D721Med (cell line): ENCODE data around the gene MAPK1IP1L.

Experiments used
- DNase-seq: peaks from one replicate; pipeline ENCODE4 v3.0.0; 2011; ENCODE audit warnings: low spot score; ENCODE audit not compliant: insufficient read length
- FAIRE-seq: peaks from 2 replicates; lab custom pipeline; 2011; peaks lifted over from hg19 to GRCh38; lab: Jason Lieb, UNC
- TF ChIP-seq, protein P1 (sequence below): IDR thresholded peaks from 2 replicates; pipeline ENCODE4 v1.5.1; 2012; ENCODE audit warnings: mild to moderate bottlenecking, control low read depth; ENCODE audit not compliant: insufficient read depth; ENCODE audit errors: missing control alignments

Gene MAPK1IP1L

DNA sequence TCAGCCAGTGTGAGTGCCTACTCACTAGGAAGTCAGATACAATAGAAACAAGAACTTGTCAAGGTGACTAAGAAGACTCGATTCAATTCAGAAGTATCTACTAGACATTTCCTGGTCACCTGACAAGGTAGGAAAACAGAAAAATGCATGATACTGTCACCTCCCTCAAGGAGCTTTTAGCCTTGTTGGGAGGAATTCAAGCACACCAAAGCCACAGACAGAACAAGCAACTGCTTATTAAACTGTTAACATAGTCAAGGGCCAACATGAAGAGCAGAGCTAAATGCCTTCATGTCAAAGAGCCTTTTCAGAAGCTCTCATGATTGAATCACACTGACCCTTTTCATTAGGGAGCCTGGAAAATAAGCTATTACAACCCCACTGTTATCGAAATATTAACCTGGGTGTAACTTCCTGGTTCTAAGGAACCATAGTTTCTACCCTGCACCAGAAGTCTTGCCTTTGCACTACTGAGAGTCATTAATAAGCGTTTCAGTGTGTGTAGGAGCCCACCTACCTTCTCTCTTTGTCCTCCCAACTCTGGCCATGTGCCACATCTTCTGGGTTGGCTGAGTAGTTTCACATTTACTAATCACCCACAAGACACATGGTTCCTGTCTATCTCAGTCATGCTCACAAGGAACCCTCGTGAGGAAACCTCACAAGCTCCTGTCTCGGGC is 46.6 kb downstream of the MAPK1IP1L start:
- no peak for DNase-seq
- FAIRE-seq, result no peak
- TF ChIP-seq, protein P1, sequence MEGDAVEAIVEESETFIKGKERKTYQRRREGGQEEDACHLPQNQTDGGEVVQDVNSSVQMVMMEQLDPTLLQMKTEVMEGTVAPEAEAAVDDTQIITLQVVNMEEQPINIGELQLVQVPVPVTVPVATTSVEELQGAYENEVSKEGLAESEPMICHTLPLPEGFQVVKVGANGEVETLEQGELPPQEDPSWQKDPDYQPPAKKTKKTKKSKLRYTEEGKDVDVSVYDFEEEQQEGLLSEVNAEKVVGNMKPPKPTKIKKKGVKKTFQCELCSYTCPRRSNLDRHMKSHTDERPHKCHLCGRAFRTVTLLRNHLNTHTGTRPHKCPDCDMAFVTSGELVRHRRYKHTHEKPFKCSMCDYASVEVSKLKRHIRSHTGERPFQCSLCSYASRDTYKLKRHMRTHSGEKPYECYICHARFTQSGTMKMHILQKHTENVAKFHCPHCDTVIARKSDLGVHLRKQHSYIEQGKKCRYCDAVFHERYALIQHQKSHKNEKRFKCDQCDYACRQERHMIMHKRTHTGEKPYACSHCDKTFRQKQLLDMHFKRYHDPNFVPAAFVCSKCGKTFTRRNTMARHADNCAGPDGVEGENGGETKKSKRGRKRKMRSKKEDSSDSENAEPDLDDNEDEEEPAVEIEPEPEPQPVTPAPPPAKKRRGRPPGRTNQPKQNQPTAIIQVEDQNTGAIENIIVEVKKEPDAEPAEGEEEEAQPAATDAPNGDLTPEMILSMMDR, result no peak

DNA sequence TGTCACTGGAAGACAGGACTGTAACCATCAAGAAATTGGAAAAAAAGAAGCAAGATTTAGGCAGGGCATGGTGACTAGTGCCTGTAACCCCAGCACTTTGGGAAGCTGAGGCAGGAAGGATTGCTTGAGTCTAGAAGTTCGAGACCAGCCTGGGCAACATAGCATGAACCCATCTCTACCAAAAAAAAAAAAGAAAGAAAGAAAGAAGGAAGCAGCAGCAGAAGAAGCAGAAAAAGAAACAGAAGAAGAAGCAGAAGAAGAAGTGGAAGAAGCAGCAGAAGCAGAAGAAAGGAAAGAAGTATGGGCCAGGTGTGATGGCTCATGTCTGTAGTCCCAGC is 47.1 kb downstream of the MAPK1IP1L start:
- FAIRE-seq (no peak), DNase-seq (no peak)
- TF ChIP-seq, protein P1, result no peak

DNA sequence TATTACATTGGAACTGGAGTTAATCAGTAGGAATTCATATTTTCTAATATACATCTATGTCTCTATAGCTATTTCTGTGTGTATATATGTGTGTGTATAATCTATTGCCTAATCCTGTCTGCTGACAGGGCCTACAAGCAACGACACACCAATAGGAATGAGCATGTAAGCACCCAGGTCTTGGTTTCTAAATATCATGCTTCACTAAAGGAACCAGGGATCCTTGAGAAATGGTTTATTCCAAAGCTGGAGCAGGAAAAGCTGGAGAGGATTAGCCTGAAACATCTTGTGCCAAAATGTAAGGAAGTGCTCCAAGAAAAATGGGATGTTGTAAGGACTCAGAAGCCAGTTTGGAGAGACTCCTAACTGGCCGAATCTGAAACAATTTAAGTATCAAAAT is 48.3 kb downstream of the MAPK1IP1L start:
- DNase-seq, result no peak
- no peak for FAIRE-seq
- TF ChIP-seq, protein P1, result no peak

GRCh38 chr14:55101698-55102097 is 50.3 kb downstream of the MAPK1IP1L start:
- DNase-seq (no peak), FAIRE-seq (no peak)
- TF ChIP-seq, protein P1, result no peak

DNA sequence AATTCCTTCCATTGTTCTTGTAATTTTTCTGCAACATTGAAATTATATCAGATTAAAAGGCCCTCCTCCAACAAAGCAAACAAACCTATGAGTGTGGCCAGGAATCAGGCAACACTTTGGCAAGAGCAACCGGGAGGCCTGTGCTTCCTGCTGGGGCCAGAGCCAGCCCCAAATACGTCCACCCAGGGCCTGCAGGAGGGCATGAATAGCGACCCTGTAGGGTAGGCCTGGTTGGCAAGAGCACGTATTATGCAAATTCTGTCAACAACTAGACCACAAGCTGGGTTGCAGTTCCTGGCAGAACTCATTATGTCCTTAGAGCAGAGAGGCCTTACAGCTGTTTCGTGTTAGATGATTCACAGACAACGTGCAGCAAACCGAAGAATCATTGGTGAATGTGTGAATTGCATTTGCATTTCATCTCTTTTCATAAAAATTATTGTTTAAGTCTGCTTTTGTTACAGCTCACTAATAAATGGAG is 50.7 kb downstream of the MAPK1IP1L start:
- TF ChIP-seq, protein P1, result no peak
- DNase-seq, result no peak
- no peak for FAIRE-seq

DNA sequence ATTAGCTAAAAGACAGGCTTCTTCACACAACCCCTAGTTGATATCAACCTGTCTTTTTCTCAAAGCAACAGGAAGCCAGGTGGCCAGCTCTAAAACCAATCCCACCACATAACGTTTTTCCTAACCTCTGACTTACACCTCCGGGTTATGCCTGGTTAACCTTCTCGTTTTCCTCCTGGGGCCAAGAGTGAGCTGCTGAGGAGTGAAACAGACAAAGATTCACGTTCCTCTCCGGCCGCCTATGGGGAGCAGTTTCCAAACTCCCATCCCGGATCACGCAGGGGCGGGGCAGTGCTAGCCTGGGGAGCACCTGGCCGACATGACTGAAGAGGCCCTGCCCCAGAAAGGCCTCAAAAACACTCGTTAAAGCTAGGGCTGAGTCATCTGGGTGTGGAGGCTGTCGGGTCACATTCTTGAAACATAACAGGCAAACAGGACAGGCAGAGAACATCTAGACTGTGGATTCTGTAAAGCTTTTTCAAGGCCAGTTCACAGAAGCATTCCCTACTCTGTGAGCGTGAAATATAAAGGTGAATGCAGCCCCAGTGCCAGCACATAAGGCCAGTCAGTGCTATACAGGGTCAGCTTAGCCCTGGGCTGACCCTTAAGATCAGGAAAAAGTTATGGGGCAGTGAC is 51.7 kb downstream of the MAPK1IP1L start:
- FAIRE-seq (no peak), DNase-seq (no peak)
- TF ChIP-seq, protein P1, result no peak
